ENCODE results near the gene KREMEN1.

The KREMEN1 gene

GRCh38 chr22:29122041-29122440, 49.2 kb downstream of the KREMEN1 start:
- H3K27me3 ChIP-seq (ENCODE audit: control insufficient read depth, insufficient read depth, low read length), result no peaks in the 10 kb centered on the region
- H3K4me3 ChIP-seq (ENCODE audit: low read depth, low read length), result no peak overlapping the region
- no peaks in the 10 kb centered on the region for H3K9me3 ChIP-seq (ENCODE audit: control insufficient read depth, insufficient read depth, low read length)
- no peaks in the 10 kb centered on the region for H3K36me3 ChIP-seq (ENCODE audit: control insufficient read depth, insufficient read depth, low read length)
- no peak overlapping the region for H3K9ac ChIP-seq (ENCODE audit: low read depth, low read length)
- no peaks in the 10 kb centered on the region for H3K4me1 ChIP-seq (ENCODE audit: control insufficient read depth, insufficient read depth, low read length)
- H3K27ac ChIP-seq (ENCODE audit: low read depth, low read length), result no peak overlapping the region

- Histone ChIP-seq H3K4me3 (ENCODE audit: low read depth, low read length) (no peak overlapping the region), H3K27ac (ENCODE audit: low read depth, low read length) (no peak overlapping the region), H3K36me3 (ENCODE audit: control insufficient read depth, insufficient read depth, low read length) (no peaks in the 10 kb centered on the region), H3K9ac (ENCODE audit: low read depth, low read length) (no peak overlapping the region), H3K27me3 (ENCODE audit: control insufficient read depth, insufficient read depth, low read length) (no peaks in the 10 kb centered on the region), H3K4me1 (ENCODE audit: control insufficient read depth, insufficient read depth, low read length) (no peaks in the 10 kb centered on the region), H3K9me3 (ENCODE audit: control insufficient read depth, insufficient read depth, low read length) (no peaks in the 10 kb centered on the region)
These were observed 52.1 kb downstream of the KREMEN1 start for GRCh38 chr22:29124777-29125442.

DNA sequence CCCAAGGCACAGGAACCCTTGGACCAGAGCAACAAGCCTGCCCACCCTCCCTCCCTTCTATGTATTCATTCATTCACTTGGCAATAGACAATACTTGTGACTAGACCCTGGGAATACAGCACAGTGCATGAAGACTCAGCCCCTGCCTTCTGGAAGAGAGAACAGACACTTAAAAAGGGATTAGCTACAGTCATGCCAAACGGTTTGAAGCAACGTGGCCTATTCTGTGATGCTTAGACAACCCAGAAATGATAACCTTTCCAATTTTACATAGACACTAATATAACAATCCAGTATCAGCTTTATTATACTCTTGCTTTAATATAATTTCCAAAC, 52.6 kb downstream of the KREMEN1 start:
- Histone ChIP-seq H3K9me3 (ENCODE audit: control insufficient read depth, insufficient read depth, low read length) (no peaks in the 10 kb centered on the region), H3K27ac (ENCODE audit: low read depth, low read length) (no peak overlapping the region), H3K9ac (ENCODE audit: low read depth, low read length) (no peak overlapping the region), H3K27me3 (ENCODE audit: control insufficient read depth, insufficient read depth, low read length) (no peaks in the 10 kb centered on the region), H3K36me3 (ENCODE audit: control insufficient read depth, insufficient read depth, low read length) (no peaks in the 10 kb centered on the region), H3K4me3 (ENCODE audit: low read depth, low read length) (no peak overlapping the region), H3K4me1 (ENCODE audit: control insufficient read depth, insufficient read depth, low read length) (no peaks in the 10 kb centered on the region)

GRCh38 chr22:29125844-29126243, 53.0 kb downstream of the KREMEN1 start:
- Histone ChIP-seq H3K36me3 (ENCODE audit: control insufficient read depth, insufficient read depth, low read length) (no peaks in the 10 kb centered on the region), H3K27me3 (ENCODE audit: control insufficient read depth, insufficient read depth, low read length) (no peaks in the 10 kb centered on the region), H3K9ac (ENCODE audit: low read depth, low read length) (no peak overlapping the region), H3K4me1 (ENCODE audit: control insufficient read depth, insufficient read depth, low read length) (no peaks in the 10 kb centered on the region), H3K4me3 (ENCODE audit: low read depth, low read length) (no peak overlapping the region), H3K9me3 (ENCODE audit: control insufficient read depth, insufficient read depth, low read length) (no peaks in the 10 kb centered on the region), H3K27ac (ENCODE audit: low read depth, low read length) (no peak overlapping the region)

GRCh38 chr22:29126670-29127395, 54.0 kb downstream of the KREMEN1 start:
- Histone ChIP-seq H3K9ac (ENCODE audit: low read depth, low read length) (no peak overlapping the region), H3K36me3 (ENCODE audit: control insufficient read depth, insufficient read depth, low read length) (no peaks in the 10 kb centered on the region), H3K27me3 (ENCODE audit: control insufficient read depth, insufficient read depth, low read length) (no peaks in the 10 kb centered on the region), H3K9me3 (ENCODE audit: control insufficient read depth, insufficient read depth, low read length) (no peaks in the 10 kb centered on the region), H3K4me1 (ENCODE audit: control insufficient read depth, insufficient read depth, low read length) (no peaks in the 10 kb centered on the region), H3K4me3 (ENCODE audit: low read depth, low read length) (no peak overlapping the region), H3K27ac (ENCODE audit: low read depth, low read length) (no peak overlapping the region)

DNA sequence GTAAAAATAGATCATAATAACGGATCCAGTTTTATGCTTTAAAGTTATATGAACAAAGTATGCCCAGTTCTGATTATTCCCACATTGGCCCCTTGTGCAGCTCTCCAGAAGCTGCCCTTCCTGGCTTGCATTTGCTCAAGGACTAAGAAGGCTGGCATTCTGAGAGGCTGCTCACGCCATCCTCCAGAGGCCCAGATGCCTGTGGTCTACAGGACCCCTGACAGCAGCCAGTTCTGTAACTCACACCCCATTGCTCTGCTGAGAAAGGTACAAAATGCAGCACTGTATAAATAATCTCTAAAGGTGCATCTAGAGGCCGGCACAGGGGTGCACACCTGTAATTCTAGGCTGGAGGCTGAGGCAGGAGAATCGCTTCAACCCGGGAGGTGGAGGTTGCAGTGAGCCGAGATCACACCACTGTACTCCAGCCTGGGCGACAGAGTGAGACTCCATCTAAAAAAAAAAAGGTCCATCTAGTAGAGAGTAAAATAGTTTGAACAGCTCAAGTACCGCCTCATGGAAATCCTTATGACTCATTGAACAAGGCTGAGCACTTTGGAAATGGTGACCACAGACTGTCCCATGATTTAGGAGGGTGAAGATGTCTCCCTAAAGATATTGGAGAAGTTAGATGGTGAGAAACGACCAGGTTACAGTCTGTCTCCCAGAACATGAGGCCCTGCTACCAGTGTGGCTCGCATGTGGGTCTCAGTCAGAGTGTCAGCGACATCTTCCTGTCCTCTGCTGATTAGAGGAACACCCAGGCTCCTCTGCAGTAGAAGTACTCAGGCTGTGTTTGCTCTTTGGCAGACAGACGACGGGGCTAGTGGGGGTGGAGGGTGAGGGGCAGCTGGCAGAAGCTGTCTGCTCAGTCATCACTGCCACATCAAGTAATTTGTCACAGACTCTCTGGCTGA, 56.3 kb downstream of the KREMEN1 start:
- H3K9ac ChIP-seq (ENCODE audit: low read depth, low read length), result no peak overlapping the region
- no peaks in the 10 kb centered on the region for H3K36me3 ChIP-seq (ENCODE audit: control insufficient read depth, insufficient read depth, low read length)
- no peaks in the 10 kb centered on the region for H3K27me3 ChIP-seq (ENCODE audit: control insufficient read depth, insufficient read depth, low read length)
- no peaks in the 10 kb centered on the region for H3K4me1 ChIP-seq (ENCODE audit: control insufficient read depth, insufficient read depth, low read length)
- H3K9me3 ChIP-seq (ENCODE audit: control insufficient read depth, insufficient read depth, low read length), result no peaks in the 10 kb centered on the region
- H3K27ac ChIP-seq (ENCODE audit: low read depth, low read length), result no peak overlapping the region
- H3K4me3 ChIP-seq (ENCODE audit: low read depth, low read length), result no peak overlapping the region

- Histone ChIP-seq H3K9ac (ENCODE audit: low read depth, low read length) (no peak overlapping the region), H3K27me3 (ENCODE audit: control insufficient read depth, insufficient read depth, low read length) (no peaks in the 10 kb centered on the region), H3K4me3 (ENCODE audit: low read depth, low read length) (no peak overlapping the region), H3K9me3 (ENCODE audit: control insufficient read depth, insufficient read depth, low read length) (no peaks in the 10 kb centered on the region), H3K36me3 (ENCODE audit: control insufficient read depth, insufficient read depth, low read length) (no peaks in the 10 kb centered on the region), H3K4me1 (ENCODE audit: control insufficient read depth, insufficient read depth, low read length) (no peaks in the 10 kb centered on the region), H3K27ac (ENCODE audit: low read depth, low read length) (no peak overlapping the region)
These were observed 56.9 kb downstream of the KREMEN1 start for GRCh38 chr22:29129808-29130140.

DNA sequence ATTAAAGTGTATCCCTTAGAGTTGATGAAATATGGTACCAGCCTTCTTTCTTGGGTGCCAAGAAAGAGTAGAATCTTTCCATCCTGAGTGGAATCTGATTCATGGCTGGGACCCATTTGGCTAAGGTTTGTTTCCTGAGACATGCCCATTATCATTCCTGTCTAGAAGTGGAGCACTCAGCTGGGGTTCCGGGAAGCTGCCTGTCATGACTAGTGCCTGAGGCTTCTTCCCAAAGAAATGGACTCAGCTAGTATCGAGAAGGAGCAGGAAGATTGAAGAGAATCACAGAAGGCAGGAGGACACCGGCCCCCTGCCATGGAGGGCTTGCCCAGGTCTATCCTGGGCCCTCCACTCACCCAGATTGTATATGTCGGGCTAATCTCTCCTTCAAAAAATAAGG, 57.6 kb downstream of the KREMEN1 start:
- H3K9me3 ChIP-seq (ENCODE audit: control insufficient read depth, insufficient read depth, low read length), result no peaks in the 10 kb centered on the region
- no peak overlapping the region for H3K27ac ChIP-seq (ENCODE audit: low read depth, low read length)
- H3K27me3 ChIP-seq (ENCODE audit: control insufficient read depth, insufficient read depth, low read length), result no peaks in the 10 kb centered on the region
- no peak overlapping the region for H3K4me3 ChIP-seq (ENCODE audit: low read depth, low read length)
- no peak overlapping the region for H3K9ac ChIP-seq (ENCODE audit: low read depth, low read length)
- no peaks in the 10 kb centered on the region for H3K36me3 ChIP-seq (ENCODE audit: control insufficient read depth, insufficient read depth, low read length)
- H3K4me1 ChIP-seq (ENCODE audit: control insufficient read depth, insufficient read depth, low read length), result no peaks in the 10 kb centered on the region

- H3K4me1 ChIP-seq (ENCODE audit: control insufficient read depth, insufficient read depth, low read length), result no peaks in the 10 kb centered on the region
- H3K4me3 ChIP-seq (ENCODE audit: low read depth, low read length), result no peak overlapping the region
- no peaks in the 10 kb centered on the region for H3K27me3 ChIP-seq (ENCODE audit: control insufficient read depth, insufficient read depth, low read length)
- no peak overlapping the region for H3K27ac ChIP-seq (ENCODE audit: low read depth, low read length)
- no peak overlapping the region for H3K9ac ChIP-seq (ENCODE audit: low read depth, low read length)
- H3K36me3 ChIP-seq (ENCODE audit: control insufficient read depth, insufficient read depth, low read length), result no peaks in the 10 kb centered on the region
- no peaks in the 10 kb centered on the region for H3K9me3 ChIP-seq (ENCODE audit: control insufficient read depth, insufficient read depth, low read length)
These were observed 60.8 kb downstream of the KREMEN1 start for GRCh38 chr22:29133603-29134133.

GRCh38 chr22:29134448-29134847, 61.6 kb downstream of the KREMEN1 start:
- no peak overlapping the region for H3K4me3 ChIP-seq (ENCODE audit: low read depth, low read length)
- H3K9ac ChIP-seq (ENCODE audit: low read depth, low read length), result no peak overlapping the region
- no peaks in the 10 kb centered on the region for H3K27me3 ChIP-seq (ENCODE audit: control insufficient read depth, insufficient read depth, low read length)
- H3K9me3 ChIP-seq (ENCODE audit: control insufficient read depth, insufficient read depth, low read length), result no peaks in the 10 kb centered on the region
- no peaks in the 10 kb centered on the region; the same call in 1 of the 2 replicates for H3K4me1 ChIP-seq (ENCODE audit: control insufficient read depth, insufficient read depth, low read length)
- no peak overlapping the region for H3K27ac ChIP-seq (ENCODE audit: low read depth, low read length)
- H3K36me3 ChIP-seq (ENCODE audit: control insufficient read depth, insufficient read depth, low read length), result no peaks in the 10 kb centered on the region

Data from HUES48 (cell line).